SHP77 (cell line): ENCODE measurements around the gene DIDO1.
A peak's percentile ranks its signal among the peaks of the same experiment; 100 is the strongest.
"Not testable (repeated sequence)": the region's sequence is repeated elsewhere in the genome, so short reads cannot be mapped to it uniquely, and the experiment has no call there.

ENCODE experiments used
- DNase-seq, 2 experiments: peaks; one replicate each; lab custom pipeline; 2025; lab: John Stamatoyannopoulos, UW

The DIDO1 gene

GRCh38 chr20:62929051-62929538, 2.8 kb upstream of the DIDO1 start:
- no peak for DNase-seq

DNA sequence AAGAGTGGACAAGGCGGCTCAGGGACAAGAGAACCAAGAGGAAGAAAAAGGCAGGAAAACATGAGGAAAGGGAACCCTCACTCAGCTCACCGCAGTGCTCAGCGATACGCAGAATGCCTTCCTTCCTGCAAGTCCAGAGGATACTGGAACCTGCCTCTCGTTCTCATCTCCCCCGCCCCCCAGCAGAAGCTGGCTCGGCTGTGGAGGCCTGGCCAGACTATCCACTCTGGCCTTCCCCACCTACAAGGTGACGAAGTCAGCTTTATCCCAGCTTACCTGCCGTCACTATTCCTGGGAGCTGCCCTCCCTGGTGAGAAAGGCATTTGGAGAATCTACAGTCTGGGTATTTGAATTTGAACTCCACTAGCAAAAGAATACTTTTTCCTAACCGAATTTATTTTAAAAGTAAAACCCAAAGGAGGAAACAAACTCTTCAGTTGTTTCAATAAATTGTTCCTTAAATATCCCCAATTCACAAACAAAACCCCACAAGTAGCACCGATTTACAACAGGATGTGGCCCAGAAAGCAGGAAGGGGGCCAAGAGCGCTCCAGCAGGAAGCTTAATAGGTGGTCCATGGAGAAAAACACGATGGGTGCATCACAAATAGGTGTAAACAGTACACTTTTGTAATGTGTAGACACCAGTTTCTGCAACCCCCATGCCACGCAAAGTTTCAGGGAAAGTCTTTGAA, 2.1 kb upstream of the DIDO1 start:
- no peak for DNase-seq

- DNase-seq: no peak
Measured at GRCh38 chr20:62927128-62927705, 912 bp upstream of the DIDO1 start.

DNA sequence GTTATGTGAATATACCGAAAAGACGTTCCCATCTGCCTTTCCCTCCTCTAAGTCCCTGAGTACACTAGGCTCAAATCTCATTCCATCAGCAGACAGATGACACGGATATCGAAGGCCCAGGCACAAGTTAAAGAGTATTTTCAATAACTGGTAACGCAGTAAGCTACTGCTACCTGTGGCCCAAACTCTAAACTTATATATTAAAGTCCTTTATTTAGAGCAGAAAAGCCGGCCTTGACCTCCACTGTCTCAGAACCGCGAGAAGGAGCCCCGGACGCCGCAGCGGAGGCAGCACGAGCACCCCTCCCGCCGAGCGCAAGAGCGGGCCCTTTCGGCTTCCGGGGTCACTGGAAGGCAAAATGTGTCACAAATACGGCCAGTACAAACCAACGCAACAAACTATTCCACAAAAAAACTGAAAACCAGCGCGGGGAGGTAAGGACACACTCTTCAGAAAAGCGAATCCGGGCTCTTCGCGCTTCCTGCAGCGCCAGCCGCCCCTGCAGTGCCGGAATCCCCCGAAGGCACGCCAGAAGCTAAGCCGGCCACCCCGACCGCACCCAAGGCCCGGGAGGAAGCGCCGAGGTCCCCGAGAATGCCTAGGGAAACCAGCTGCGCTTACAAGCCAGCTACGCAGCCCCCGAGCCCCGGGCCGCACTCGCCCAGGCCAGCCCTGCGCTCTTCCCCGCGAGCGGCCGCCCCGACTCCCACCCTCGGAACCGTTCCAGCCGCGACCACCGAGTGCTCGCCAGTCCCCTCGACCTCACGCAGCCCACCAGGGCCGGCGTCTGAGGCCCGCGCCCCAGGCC, 681 bp downstream of the DIDO1 start:
- DNase-seq: peak in 1 of 2 experiments; percentile 66

DNA sequence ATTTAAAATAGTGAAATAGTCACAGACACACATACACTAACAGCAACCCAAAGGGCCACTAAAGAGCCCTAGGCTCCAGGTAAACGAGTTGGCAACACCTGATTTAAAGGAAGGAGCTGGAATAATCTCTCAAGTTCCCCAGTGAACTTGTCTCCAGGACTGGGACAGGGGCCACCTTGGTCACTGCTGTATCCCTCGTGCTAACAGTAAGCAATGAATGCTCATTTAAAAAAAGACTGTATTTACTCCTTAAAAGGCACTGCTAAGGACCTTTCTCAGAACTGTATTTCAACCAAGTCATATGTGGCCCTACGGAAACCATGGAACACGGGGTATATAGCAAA, 1.3 kb downstream of the DIDO1 start:
- no peak for DNase-seq

DNA sequence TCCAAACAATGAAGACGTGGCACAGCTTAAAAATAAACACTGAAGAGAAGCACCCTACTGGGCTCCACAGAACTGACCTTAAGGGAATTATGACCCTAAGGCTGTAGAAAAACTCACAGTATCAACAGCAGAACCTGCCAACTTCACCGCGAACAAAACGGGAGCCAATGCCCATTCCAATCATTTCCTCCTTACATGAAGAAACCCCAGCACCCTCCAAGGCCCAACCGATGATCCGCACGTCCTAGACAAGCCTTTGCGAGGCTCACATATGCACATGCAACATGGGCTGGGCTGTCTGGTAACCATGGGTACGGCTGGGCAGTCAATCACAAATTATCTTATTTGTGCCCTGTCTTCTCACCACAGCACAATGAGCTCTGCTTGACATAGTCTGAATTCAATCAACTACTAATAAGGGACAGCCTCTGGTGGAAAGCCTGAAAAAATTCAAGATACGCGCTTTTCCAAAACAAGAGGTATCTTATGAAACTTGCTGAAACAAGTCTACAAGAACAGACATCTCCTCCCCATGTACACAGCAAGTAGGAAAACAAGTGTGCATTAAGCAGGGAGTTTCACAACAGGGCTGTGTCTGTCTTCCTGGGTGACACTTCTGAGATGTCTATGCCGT, 1.7 kb downstream of the DIDO1 start:
- DNase-seq: peak in 1 of 2 experiments; percentile 28

DNA sequence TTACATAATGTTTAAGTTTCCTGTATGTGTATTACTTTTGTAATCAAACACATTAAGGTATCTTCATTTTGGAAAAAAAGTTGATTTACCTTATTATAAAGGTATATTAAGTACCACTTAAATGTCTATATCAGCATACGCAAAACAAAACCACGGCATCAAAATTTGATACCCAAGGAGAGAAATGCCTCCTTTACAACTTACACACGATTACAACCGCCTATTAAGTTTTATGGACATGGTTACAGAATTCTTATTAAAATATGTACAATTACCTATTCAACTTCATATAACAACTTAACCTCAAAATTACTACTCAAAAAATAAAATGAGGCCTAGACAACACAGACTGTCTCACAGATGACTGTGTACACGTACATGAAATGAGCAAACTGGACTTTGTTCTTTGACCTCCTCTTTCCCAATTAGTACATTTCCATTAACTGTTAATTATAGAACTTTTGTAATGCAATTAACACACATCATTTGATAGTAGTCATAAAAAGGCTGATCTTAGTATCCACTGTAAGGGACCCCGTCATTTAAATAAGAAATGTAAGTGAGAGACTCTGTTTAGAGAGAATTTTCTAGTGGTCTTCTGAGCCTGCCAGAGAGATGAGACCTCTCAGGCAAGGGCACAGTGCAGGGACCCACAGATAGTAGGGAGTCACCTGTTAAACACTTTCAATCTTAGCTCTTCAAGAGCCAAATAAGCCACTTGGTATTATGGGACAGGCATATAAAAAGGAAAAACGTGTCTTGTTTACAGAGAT, 2.5 kb downstream of the DIDO1 start:
- no peak for DNase-seq

DNA sequence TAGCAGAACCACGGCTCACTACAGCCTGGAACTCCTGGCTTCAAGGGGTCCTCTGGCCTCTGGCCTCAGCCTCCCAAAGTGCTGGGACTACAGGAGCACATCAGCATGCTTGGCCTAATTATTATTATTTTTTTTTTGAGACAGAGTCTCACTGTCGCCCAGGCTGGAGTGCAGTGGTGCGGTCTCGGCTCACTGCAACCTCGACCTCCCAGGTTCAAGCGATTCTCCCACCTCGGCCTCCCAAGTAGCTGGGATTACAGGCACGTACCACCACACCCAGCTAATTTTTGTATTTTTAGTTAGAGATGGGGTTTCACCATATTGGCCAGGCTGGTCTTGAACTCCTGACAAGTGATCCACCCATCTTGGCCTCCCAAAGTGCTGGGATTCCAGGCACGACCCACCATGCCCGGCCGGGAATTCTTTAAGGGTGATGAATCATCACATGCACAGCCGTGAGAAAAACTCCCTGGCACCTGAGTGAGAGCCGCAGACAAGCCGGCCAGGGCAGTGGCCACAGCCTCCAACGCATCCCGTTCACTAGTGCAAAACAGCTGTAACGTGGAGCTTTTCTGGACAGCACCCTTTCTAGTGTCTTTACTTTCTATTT, 3.1 kb downstream of the DIDO1 start:
- not testable (repeated sequence) for DNase-seq

- DNase-seq: no peak
Measured at GRCh38 chr20:62922451-62922921, 3.8 kb downstream of the DIDO1 start.

DNA sequence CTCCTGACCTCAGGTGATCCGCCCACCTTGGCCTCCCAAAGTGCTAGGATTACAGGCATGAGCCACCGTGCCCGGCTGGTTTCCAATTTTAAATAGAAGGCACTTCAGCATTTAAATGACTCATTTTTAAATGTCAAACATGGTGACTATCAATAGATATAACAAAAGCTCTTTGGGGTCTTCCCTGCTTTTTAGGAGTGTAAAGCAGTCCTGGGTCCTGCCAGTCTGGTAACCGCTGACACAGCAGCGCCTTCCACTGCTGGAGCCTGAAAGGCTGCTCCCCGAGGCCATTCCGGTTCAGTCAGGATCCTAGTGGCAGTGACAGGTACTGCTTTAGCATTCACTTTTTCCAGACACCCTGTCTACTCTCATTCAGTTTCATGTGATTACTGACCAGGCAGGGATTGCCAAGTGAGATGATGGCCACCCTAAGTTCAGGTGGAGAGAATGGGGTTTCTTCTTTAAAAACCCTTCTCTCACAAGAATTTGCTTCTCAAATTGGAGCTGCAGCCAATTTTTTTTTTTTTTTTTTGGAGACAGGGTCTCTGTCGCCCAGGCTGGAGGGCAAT, 5.1 kb downstream of the DIDO1 start:
- DNase-seq: peak; percentile 79 to 84

DNA sequence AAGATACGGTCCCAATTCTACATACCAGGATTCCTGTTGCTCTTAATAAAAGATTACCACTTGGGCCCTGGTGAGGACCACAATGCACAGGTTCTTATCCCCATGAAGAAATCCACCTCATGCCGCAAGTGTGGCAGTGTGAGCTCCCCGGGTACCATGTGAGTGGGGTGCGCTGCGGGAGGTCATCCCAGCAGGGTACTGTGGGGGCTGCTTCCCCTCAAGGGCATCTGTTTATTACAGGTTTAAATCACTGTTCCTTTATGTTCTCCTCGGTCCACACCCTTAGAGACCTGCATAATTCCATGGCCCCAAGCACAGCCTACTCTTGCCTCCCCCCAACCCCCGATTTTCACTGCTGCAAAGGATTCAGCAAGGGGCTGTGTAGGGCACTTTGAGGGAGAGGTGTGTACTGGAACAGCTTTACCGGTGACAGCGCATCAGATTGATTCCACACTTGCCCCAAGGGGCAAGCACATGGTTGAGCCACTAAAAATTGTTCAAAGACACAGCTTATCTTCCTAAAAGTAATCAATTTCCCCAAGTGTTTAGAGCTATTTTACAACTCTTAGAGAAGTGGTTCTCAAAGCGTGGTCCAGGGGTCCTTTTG, 6.2 kb downstream of the DIDO1 start:
- no peak for DNase-seq

GRCh38 chr20:62918831-62919230, 7.5 kb downstream of the DIDO1 start:
- no peak for DNase-seq

DNA sequence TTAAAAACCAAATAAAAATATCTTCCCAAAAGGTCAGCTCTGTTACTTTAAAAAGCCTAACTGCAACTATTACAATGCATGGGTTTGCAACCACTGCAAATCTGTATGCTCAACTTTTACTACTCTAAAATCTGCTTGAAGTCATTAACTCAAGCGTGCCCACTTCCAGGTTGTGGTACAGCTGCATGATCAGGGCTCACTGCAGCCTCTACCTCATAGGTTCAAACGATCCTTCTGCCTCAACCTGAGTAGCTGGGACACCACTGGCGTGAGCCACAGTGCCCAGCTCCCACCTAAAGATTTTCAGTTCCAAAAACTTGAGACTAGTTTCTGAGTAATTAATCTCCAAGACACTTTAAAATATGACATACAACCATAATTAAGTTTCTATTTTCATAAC, 8.2 kb downstream of the DIDO1 start:
- no peak for DNase-seq

- DNase-seq: no peak
Measured at GRCh38 chr20:62917720-62918119, 8.6 kb downstream of the DIDO1 start.

DNA sequence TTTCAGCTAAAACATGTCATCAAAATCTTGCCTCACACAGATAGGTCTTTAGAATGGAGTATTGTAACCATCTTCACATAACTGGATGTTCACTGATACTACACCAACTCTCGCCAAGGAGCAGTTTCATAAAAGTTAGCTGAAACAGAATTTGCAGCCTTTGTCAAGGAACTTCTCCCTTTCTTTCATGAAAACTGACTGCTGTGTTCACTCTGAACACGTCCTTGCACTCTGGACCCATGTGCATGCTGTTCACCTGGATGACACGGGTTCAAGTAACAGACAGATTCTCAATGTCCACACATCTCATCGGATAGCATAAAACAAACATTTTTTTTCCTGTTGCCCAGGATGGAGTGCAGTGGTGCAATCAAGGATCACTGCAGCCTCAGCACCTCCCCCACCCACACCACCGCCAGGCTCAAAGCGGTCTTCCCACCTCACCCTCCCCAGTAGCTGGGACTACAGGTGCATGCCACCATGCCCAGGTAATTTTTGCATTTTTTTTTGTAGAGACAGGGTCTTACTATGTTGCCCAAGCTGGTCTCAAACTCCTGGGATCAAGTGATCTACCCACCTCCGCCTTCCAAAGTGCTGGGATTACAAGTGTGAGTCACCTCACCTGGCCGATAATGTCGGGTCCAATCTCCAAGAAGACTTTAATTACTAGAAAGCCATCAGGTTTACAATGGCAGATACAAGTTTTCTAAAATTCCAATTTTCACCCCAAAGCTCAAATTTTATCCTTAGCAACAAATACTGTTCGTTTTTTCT, 9.4 kb downstream of the DIDO1 start:
- DNase-seq: no peak

- DNase-seq: peak; percentile 75 to 87
Measured at GRCh38 chr20:62914970-62915457, 11.3 kb downstream of the DIDO1 start.

GRCh38 chr20:62914436-62914835, 11.9 kb downstream of the DIDO1 start:
- DNase-seq: no peak

DNA sequence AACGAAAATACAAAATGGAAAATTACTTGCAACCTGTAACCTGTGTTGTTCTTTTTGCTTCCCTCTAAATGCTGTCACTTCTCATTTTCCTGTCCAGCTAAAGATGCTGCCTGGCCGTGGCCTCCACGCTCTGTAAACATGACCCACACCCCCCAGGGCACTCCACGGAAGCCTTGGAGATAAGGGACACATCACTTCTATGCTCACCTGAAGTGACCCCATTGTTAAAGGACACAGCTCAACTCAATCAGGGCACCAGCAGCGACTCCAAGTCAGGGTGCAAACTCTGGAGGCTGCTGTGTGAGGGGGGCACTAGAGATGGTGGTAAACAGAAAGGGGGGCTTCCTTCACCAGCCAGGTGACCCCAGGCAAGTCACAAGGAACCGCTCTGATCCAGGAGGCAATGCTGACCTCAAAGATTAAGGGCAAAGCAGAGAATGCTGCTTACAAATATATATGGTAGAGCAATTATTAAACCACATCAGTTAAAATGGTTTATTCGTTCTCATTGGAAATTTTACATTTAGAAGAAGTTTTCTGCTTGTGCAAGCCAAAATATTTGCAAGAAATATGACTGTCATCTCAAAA, 13.2 kb downstream of the DIDO1 start:
- DNase-seq: no peak

- no peak for DNase-seq
Measured at GRCh38 chr20:62911701-62912280, 14.5 kb downstream of the DIDO1 start.
